GM18511 (cell line): ENCODE data around the gene RAD18.

ENCODE experiments used
- ATAC-seq: cut with Tn5 transposase; IDR thresholded peaks from one replicate; pipeline ENCODE4 v1.9.1; 2021; ENCODE audit warnings: mild to moderate bottlenecking, moderate library complexity; ENCODE audit not compliant: unreplicated experiment

RAD18 gene

GRCh38 chr3:8985876-8986275 lies 22.6 kb upstream of the RAD18 start:
- no peak for ATAC-seq

GRCh38 chr3:8985411-8985831 lies 22.1 kb upstream of the RAD18 start:
- ATAC-seq = no peak

GRCh38 chr3:8984526-8984925 lies 21.3 kb upstream of the RAD18 start:
- no peak for ATAC-seq

DNA sequence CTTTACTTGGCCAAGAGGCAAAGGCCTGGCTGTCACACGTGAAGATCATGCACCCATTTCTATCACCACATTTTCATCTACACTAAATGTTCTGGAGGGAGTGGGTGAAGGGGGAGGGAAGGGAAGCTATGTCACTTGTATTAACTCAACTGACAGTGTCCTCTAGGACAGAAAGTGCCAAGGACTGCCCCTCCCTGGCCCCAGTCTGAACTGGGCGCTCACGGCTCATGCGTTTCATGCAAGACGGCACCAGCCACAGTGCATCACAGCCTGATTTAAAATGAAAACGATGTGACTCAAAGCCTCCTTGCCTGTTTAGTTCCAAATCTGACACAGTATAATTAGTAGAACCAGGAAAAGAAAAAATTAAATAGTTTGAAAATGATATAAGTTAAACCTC lies 20.8 kb upstream of the RAD18 start:
- ATAC-seq = no peak

- no peak for ATAC-seq
Measured at GRCh38 chr3:8983591-8983990, 20.3 kb upstream of the RAD18 start.

- no peak for ATAC-seq
Measured at GRCh38 chr3:8983026-8983425, 19.8 kb upstream of the RAD18 start.

DNA sequence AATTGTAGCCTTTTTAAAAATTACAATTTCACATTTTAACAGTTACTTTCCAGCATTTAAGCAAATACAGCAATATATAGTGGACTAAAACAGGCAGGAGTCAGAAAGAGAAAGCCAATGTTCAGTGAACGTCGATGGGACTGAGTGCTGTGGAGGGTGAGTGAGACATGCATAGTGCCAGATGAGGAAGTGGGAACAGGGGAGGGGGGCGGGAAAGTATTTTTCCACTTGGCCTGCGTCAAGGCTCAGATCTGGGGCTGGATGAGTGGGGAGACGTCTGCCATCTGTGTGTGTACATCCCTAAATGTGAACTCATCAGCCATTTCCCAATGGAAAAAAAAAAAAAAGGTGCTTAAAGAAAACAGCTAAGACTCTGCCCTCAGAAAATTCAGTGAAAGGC lies 19.2 kb upstream of the RAD18 start:
- ATAC-seq = no peak

- ATAC-seq = no peak
Measured at GRCh38 chr3:8981700-8982099, 18.4 kb upstream of the RAD18 start.

DNA sequence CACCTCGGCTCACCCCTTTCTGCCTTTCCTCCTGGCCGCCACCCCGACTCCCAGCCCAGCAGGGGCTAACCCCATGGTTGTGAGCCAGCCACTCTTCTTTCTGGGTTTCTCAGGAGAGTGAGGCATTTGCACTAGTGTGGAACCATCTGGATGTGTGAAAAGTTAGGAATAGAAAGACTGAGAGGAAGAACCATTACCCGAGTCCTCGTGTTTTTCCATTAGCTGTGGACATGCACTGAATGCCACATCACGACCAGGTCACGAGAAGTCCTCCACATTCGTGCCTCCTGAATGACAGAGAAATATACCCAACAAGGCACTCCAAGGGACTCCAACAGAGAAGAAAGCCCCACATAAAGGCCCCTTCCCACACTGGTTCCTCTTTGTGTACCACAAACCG lies 18.0 kb upstream of the RAD18 start:
- ATAC-seq = no peak

DNA sequence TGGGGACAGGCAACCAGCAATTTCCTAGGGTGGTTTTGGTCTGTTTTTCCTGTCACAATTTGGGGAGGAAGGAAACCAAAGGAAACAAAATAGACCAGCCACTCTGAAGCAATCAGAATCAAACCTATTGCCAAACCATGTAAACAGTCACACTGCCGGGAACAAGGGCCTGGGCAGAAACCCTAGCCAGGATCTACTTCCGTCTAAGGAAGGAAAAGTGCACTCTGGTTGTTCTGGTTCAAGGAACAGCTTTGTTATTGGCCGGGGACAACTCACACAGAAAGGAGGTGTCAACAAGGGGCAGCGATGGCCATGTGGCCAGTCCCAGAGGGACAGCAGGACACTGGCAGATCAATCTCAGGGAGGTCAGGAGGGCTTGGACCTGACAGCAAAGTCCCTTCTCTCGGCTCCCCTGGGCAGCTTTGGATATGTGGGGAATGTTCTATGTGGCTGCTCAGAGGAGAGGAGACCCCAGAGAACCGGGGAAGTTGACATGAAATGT lies 17.5 kb upstream of the RAD18 start:
- no peak for ATAC-seq

GRCh38 chr3:8979262-8979661 lies 16.0 kb upstream of the RAD18 start:
- ATAC-seq = no peak

DNA sequence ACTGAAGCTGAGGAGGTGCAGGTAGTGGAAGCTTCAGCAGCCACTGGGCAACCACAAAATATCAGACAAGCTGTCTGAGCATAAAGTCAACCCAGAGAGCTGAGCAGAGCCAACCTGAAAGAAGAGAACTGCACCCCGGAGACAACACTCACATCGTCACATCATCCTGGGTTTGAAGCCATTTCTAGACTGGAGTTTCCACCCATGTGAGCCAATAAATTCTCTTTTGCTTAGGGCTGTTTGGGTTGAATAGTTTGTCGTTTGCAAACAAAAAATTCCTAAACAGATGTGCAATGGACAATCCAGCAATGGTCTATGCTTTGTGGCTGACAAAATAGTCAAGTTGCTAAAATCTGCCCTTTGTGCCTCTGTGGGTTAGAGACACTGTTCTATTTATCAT lies 15.3 kb upstream of the RAD18 start:
- ATAC-seq = no peak

GRCh38 chr3:8976540-8977182 lies 13.4 kb upstream of the RAD18 start:
- ATAC-seq = no peak

DNA sequence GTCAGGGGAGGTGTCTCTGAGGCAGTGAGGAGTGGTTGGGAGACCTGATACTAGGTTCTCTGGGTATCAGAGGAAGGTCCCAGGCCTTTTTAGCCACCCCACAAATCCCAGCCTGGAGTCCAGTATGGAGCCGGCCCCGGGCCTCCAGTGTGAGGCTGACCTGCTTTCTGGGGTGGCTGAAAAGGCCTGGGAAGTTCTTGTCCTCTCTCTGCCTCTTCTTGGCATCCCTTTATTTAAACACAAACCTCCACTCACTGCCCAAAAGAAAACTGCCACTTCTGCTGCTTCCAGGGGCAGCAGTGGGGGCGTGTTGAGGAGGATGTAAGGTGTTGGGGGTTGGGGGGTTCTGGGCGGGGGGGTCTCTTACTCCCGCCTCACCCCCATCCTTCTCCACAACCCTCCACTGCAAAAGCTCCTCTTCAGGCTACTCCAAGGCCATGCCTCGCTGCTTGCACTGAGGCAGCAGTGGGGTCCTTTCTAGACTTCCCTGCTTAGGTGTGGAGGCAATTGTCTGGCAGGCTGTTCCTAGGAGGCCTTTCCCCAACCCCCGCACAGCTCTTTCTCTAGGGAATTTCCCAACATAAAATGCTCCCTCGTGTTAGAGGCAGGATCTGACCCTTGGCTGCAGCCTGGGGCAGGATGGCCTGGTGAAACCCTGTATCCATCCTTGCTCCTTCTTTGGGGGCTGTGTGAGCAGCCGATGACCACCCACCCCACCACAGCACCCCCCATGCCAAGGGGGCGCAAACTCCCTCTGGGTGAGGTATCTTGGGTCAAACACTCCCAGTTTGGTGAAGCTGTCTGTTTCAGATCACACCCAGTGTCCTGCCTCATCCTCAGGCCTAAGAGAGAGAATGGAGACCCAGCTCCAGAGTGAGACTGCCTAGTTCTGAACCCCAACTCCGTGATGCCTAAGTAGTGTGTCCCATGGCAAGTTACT lies 12.1 kb upstream of the RAD18 start:
- no peak for ATAC-seq

DNA sequence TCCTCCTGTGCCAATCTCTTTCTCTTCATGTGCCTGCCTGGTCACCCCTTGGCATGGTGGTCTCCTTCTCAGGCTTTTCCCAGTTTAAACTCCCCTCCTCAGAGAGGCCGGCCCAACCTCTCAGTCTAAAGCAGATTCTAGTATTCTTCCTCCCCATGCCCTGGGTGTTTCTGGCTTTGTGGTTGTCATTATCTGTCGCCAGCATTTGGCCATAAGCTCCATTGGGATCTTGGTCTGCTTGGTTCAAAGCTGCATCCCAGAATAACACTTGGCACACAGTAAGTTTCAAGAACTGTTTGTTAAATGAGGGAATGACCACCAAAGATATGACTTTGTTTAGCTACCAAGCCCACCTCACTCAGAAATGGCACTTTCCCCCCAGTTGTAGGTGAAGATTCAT lies 11.2 kb upstream of the RAD18 start:
- ATAC-seq = no peak

DNA sequence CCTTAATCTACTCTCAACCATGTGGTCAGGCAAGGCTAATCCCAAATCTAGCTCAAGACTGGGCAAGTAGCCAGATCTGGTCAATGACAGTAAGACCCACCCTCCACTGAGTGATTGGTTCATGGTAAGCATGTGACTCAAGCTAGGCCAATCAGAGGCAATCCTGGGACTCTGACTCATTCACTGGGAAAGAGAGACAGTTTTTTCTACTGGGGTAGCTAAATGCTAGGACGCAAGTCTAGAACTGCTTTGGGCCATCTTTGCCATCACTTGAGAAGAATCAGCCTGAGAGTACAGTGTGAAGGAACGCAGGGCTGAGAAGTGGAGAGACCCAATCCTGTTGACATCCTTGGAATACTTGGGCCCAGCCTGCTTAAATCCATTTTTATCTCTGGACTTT lies 9.4 kb upstream of the RAD18 start:
- no peak for ATAC-seq

- ATAC-seq = no peak
Measured at GRCh38 chr3:8970971-8971589, 7.8 kb upstream of the RAD18 start.

DNA sequence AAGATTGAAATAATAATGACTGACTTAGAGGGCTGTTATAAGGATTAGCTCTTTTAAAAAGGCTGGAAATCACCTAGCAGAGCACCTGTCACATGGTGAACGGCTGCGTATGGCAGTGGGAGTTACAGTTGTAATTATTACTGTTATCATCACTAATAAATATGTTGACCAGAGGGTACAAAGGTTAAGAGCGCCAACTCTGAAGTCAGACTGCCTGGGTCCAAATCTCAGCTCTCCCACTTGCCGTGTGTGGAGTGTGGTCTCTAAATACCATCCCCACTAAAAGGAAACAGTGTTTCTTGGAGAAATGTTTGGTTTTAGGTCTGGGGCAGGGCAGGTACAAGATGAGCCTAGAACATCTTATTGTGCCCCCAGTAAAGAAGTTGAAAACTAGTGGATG lies 6.0 kb upstream of the RAD18 start:
- no peak for ATAC-seq

GRCh38 chr3:8968375-8968882 lies 5.2 kb upstream of the RAD18 start:
- no peak for ATAC-seq

GRCh38 chr3:8967553-8967952 lies 4.3 kb upstream of the RAD18 start:
- no peak for ATAC-seq

DNA sequence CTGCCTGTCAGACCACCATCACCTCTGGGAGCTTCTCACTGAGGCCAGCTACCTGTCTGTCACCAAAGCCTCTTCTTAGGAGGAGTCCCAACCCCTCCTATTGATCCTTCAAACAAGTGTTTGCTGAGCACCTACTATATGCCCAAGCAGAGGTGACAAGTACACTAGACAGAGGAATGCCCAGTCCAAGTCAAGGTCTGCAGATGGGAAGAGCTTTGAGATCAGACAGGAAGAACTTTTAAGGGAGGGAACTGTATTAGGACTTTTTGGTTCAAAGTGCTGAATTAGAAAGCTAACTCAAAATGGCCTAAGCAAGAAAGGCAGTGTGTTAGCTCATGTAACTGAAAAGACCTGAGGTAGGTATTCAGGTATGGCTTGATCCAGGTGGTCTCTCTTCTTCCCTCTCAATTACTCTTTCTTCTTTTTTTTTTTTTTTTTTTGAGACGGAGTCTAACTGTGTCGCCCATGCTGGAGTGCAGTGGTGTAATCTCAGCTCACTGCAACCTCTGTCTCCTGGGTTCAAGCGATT lies 3.6 kb upstream of the RAD18 start:
- ATAC-seq = no peak
